CD4-positive, alpha-beta T cell treated with Interferon alpha-2 for 1 hour (primary cell): Measurements from ENCODE around the gene METTL26.

Experiments used
- DNase-seq, 2 donors: peaks; one replicate each; pipeline ENCODE4 v3.0.0-alpha.2; 2020 to 2022

METTL26 gene

GRCh38 chr16:636206-637080 is at the start of gene METTL26:
METTL26 (minus strand) TSS chr16:636305; CDS start chr16:636290, 15 bp downstream.
- DNase-seq = peak; percentile 94 to 95

- no peak for DNase-seq
Measured at GRCh38 chr16:684961-685696, 49.0 kb upstream of the METTL26 start.

GRCh38 chr16:684071-684794 is 48.1 kb upstream of the METTL26 start, which contains the start of gene JMJD8:
JMJD8 (minus strand) TSS chr16:684334; CDS start chr16:684319, 15 bp downstream.
- DNase-seq = peak; percentile 97 to 98

- no peak for DNase-seq
Measured at GRCh38 chr16:683396-684070, 47.4 kb upstream of the METTL26 start.

- DNase-seq = no peak
Measured at GRCh38 chr16:682493-683395, 46.6 kb upstream of the METTL26 start.

GRCh38 chr16:681746-682427 is 45.8 kb upstream of the METTL26 start:
- DNase-seq = no peak

GRCh38 chr16:680967-681745 is 45.1 kb upstream of the METTL26 start:
- no peak for DNase-seq

GRCh38 chr16:680625-680945 is 44.5 kb upstream of the METTL26 start:
- DNase-seq = no peak

- DNase-seq = peak; percentile 84 to 90
Measured at GRCh38 chr16:679814-680624, 43.9 kb upstream of the METTL26 start, which contains the start of gene STUB1. STUB1 (plus strand) TSS chr16:680410; CDS start chr16:680526, 116 bp downstream.

GRCh38 chr16:678858-679813 is 43.0 kb upstream of the METTL26 start:
- DNase-seq = peak; percentile 55 to 68

GRCh38 chr16:678209-678857 is 42.2 kb upstream of the METTL26 start:
- DNase-seq = no peak

- no peak for DNase-seq
Measured at GRCh38 chr16:677316-678190, 41.4 kb upstream of the METTL26 start.

- DNase-seq = peak in 1 of 2 donors; percentile 55
Measured at GRCh38 chr16:676913-677312, 40.8 kb upstream of the METTL26 start.

- DNase-seq = no peak
Measured at GRCh38 chr16:676565-676902, 40.4 kb upstream of the METTL26 start.

GRCh38 chr16:675884-676564 is 39.9 kb upstream of the METTL26 start:
- no peak for DNase-seq
